GM12878 (cell line): ENCODE measurements around the gene ZNF280C.

Experiments
- CREB1 ChIP-seq: IDR thresholded peaks from 2 replicates; pipeline ENCODE4 v1.6.1; 2012; ENCODE audit warnings: low read depth, mild to moderate bottlenecking, inconsistent platforms
- IKZF2 ChIP-seq, 2 experiments: fragments of 450-650 bp; IDR thresholded peaks; 2 replicates each; pipeline ENCODE4 v1.6.1; 2017; ENCODE audit warnings: mild to moderate bottlenecking in 2 of 2, moderate library complexity in 2 of 2
- KDM1A ChIP-seq: fragments of 200-600 bp; sonication (generic); IDR thresholded peaks from 2 replicates; pipeline ENCODE4 v1.6.1; 2016; ENCODE audit warnings: borderline replicate concordance
- MAX ChIP-seq: IDR thresholded peaks from 2 replicates; pipeline ENCODE4 v1.6.1; 2012; ENCODE audit warnings: low read depth, low read length, improper control_type of control experiment
- NR2F1 ChIP-seq: fragments of 450-650 bp; conservative IDR thresholded peaks from 2 replicates; pipeline ENCODE4 v1.6.1; 2017; ENCODE audit warnings: mild to moderate bottlenecking
- POLR2A ChIP-seq: IDR thresholded peaks from 2 replicates; pipeline ENCODE4 v1.6.1; 2011; ENCODE audit warnings: low read depth, mild to moderate bottlenecking, low read length
- SP1 ChIP-seq: IDR thresholded peaks from one replicate; pipeline ENCODE4 v1.6.1; 2011; ENCODE audit warnings: low read depth, low read length
- TARDBP ChIP-seq: IDR thresholded peaks from 2 replicates; pipeline ENCODE4 v1.6.1; 2016; ENCODE audit warnings: borderline replicate concordance
- ZBTB33 ChIP-seq: fragments of 450-650 bp; IDR thresholded peaks from 2 replicates; pipeline ENCODE4 v1.6.1; 2017; ENCODE audit warnings: mild to moderate bottlenecking
- ZZZ3 ChIP-seq: IDR thresholded peaks from 2 replicates; pipeline ENCODE4 v1.6.1; 2011; ENCODE audit warnings: low read depth; ENCODE audit not compliant: control insufficient read depth, insufficient read length
- TF ChIP-seq, protein P1 (sequence below), 3 experiments: IDR thresholded peaks in 2 of 3; conservative IDR thresholded peaks in 1 of 3; 2 replicates each; pipeline ENCODE4 v1.5.1; 2011; ENCODE audit warnings: low read depth in 3 of 3, low read length in 3 of 3, mild to moderate bottlenecking in 3 of 3, control low read depth in 2 of 3, moderate library complexity in 2 of 3, inconsistent platforms in 1 of 3, mixed read lengths in 1 of 3; ENCODE audit not compliant: control insufficient read depth in 2 of 3, insufficient read depth in 1 of 3; ENCODE audit errors: extremely low read depth in 1 of 3

DNA sequence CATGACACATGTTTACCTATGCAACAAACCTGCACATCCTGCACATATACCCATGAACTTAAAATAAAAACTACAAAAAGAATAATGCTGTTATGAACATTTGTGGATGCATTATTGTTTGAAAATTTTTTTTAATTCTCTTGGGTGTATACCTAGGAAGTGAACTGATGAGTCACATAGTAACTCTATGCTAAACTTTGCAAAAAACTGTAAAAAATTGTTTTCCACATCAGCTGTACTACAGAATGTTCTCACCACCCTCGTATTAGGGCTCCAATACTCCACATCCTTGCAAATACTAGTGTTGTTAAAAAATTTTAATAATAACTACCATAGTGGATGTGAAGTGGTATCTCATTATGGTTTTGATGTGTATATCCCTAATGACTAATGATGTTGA lies 33.3 kb upstream of the ZNF280C start:
- TF ChIP-seq ZZZ3 = no peak
- TF ChIP-seq TARDBP = no peak
- TF ChIP-seq MAX = no peak
- no peak for TF ChIP-seq KDM1A
- no peak for TF ChIP-seq ZBTB33
- TF ChIP-seq, protein P1, sequence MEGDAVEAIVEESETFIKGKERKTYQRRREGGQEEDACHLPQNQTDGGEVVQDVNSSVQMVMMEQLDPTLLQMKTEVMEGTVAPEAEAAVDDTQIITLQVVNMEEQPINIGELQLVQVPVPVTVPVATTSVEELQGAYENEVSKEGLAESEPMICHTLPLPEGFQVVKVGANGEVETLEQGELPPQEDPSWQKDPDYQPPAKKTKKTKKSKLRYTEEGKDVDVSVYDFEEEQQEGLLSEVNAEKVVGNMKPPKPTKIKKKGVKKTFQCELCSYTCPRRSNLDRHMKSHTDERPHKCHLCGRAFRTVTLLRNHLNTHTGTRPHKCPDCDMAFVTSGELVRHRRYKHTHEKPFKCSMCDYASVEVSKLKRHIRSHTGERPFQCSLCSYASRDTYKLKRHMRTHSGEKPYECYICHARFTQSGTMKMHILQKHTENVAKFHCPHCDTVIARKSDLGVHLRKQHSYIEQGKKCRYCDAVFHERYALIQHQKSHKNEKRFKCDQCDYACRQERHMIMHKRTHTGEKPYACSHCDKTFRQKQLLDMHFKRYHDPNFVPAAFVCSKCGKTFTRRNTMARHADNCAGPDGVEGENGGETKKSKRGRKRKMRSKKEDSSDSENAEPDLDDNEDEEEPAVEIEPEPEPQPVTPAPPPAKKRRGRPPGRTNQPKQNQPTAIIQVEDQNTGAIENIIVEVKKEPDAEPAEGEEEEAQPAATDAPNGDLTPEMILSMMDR (IDR thresholded peaks at IDR 0.05 in 2 of 3, conservative IDR thresholded peaks at IDR 0.05 in 1 of 3; ENCODE audit: control insufficient read depth in 2 of 3, extremely low read depth in 1 of 3, insufficient read depth in 1 of 3, low read depth in 3 of 3, low read length in 3 of 3) = no peak
- no peak for TF ChIP-seq POLR2A
- TF ChIP-seq NR2F1 = no peak
- no peak for TF ChIP-seq IKZF2 (IDR thresholded peaks at IDR 0.05)
- TF ChIP-seq SP1 = no peak
- no peak for TF ChIP-seq CREB1
